ENCODE data around the gene DBNL. TPM values are rescaled to one million over a fixed set of nuclear protein-coding genes. Genes with fewer than 3 reads are reported as not detected.

DBNL gene
- total RNA-seq, 2 experiments from 2014 or later, result 175 to 176 TPM

DNA sequence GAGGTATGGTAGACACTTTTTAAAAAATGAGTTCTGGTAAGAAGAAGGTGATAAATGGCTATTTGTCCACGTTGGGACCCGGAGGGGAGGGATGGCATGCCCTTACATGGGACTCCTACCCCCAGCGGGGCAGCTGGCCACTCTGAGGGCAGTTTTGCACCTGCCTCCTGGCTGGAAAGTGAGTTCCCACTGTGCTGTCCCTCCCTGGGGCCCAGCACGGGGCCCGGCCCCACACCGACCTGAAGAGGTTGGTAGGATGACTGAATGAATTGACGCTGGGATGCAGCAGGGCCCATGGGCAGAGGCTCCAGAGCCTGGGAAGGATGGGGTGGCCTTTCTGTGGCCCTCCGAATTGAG lies 59.0 kb downstream of the DBNL start:
- H3K9me3 Mint-ChIP-seq, result no peaks in the 10 kb centered on the region
- peaks cover 4% of the 10 kb centered on the region for H3K4me1 Mint-ChIP-seq
- DNase-seq, result no peak
- CTCF ChIA-PET, result no interaction called here
- no peaks in the 10 kb centered on the region for H3K36me3 Mint-ChIP-seq (ENCODE audit: low read depth)
- no peak overlapping the region for H3K27ac Mint-ChIP-seq
- POLR2A ChIA-PET, result no interaction called here
- H3K4me3 Mint-ChIP-seq, result no peak overlapping the region
- peaks cover 33% of the 10 kb centered on the region for H3K27me3 Mint-ChIP-seq

DNA sequence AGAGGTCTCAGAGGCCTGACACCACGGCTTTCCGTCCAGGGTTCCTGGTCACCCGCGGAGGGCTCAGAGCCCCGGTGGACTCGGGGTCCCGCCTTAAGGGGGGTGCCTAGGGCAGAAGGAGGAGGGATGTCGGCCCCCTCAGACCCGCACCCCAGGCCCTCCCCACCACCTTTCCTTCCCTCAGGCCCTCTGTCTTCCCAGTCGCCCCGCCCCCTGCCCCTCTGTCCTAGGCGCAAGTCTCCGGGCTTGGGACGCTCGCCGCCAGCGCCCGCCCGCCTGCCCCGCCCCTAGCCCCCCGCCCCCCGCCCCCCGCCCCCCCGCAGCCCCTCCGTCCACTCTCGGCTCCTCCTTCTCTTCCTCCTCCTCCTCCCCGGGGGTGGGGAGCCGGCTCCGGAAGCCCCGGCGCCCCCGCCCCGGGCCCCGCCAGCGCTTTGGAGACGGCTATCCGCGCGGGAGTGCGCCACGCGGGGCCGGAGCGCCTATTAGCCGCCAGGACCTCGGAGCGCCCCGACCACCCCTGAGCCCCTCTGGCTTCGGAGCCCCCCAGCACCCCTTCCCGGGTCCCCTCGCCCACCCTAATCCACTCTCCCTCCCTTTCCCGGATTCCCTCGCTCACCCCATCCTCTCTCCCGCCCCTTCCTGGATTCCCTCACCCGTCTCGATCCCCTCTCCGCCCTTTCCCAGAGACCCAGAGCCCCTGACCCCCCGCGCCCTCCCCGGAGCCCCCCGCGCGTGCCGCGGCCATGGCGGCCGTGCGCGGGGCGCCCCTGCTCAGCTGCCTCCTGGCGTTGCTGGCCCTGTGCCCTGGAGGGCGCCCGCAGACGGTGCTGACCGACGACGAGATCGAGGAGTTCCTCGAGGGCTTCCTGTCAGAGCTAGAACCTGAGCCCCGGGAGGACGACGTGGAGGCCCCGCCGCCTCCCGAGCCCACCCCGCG lies 59.7 kb downstream of the DBNL start, which contains the start of gene AEBP1:
AEBP1 (plus strand) TSS at position 423 of the 937 bp plus-strand sequence; CDS start at position 744, 321 bp downstream.
- no peaks in the 10 kb centered on the region for H3K36me3 Mint-ChIP-seq (ENCODE audit: low read depth)
- peaks cover 33% of the 10 kb centered on the region for H3K27me3 Mint-ChIP-seq
- POLR2A ChIA-PET, result interaction anchor here (1.0 to 1.6 kb wide), 3 partner anchors 12 to 60 kb away, joined by 3 to 8 read pairs (median 3); partner anchors contain the start of genes DBNL and POLD2
- peaks cover 4% of the 10 kb centered on the region for H3K4me1 Mint-ChIP-seq
- no peak for DNase-seq
- H3K4me3 Mint-ChIP-seq, result no peak within 1 kb of the TSS
- CTCF ChIA-PET, result no interaction called here
- no peak within 1 kb of the TSS for H3K27ac Mint-ChIP-seq
- no peaks in the 10 kb centered on the region for H3K9me3 Mint-ChIP-seq

DNA sequence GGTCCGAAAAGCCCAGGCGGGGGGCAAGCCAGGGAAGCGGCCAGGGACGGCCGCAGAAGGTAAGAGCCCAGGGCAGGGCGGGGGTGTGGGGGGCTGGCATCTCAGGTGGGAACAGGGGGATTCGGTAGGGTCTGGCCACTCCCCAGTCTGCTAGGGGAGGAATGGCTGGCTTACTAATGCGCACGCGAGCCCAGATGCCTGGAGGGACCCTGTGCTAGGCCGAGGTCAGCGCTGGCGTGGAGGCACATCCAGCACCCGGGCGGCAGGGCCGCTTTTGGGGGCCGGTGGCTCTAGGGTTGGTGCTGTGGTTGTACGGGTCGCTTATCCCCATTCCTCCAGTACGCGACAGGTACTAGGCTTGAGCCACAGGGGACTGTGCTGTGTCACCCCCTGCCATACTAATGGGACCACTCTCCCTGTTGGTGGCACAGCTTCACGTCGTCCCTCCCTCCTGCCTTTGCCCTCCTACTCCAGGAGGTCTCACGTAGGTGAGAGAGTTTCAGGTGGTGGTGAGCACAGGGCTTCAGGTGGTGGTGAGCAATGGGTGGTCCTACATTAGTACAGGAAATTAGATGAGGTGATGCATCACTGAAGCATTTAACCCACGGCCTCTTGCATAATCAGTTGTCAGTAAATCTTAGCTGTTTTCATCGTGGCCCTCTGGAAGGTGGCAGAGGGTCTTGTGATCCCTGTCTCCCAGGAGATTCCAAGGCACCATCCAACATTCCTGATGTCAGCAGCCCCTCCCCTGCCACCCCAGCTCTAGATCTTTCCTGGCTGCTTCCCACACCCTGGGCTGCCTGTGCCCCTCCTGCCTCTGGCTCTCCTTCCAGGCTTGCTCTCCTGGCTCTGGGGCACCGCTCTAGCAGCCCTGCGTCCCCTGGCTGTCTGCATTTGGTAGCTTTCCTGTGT lies 60.6 kb downstream of the DBNL start:
- no peak for DNase-seq
- no peak overlapping the region for H3K27ac Mint-ChIP-seq
- CTCF ChIA-PET, result no interaction called here

DNA sequence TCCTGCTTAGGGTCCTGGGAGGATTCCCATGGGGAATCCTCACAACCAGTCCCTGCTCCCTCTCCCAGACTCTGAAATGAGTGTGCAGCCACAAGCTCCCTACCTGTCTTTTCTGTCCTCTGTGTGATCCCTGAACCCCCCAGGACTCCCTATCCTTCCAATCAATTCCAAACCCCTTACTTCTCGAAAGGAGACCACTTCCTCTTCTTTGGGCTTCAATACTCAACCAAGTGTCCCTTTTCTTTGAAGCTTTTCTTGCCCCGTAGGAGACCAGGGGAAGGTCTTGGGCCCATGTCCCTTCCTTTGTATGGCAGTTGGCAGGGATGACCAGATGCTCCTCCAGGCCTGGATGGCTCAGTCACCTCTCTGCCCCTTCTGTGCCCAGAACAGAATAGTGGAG lies 61.3 kb downstream of the DBNL start:
- ChIA-PET POLR2A (interaction anchor here (1.1 to 1.6 kb wide), 3 partner anchors 8 to 17 kb away, joined by 3 to 8 read pairs (median 3); partner anchors contain the start of gene POLD2), CTCF (no interaction called here)
- no peak for DNase-seq
- peaks cover 33% of the 10 kb centered on the region for H3K27me3 Mint-ChIP-seq
- H3K4me3 Mint-ChIP-seq, result no peak overlapping the region
- no peaks in the 10 kb centered on the region for H3K36me3 Mint-ChIP-seq (ENCODE audit: low read depth)
- H3K27ac Mint-ChIP-seq, result no peak overlapping the region
- H3K9me3 Mint-ChIP-seq, result no peaks in the 10 kb centered on the region
- peaks cover 4% of the 10 kb centered on the region for H3K4me1 Mint-ChIP-seq

More for the DNA sequence above, 60.6 kb downstream of the DBNL start:
- H3K4me3 Mint-ChIP-seq, result no peak overlapping the region
- H3K4me1 Mint-ChIP-seq, result peaks cover 4% of the 10 kb centered on the region
- peaks cover 33% of the 10 kb centered on the region for H3K27me3 Mint-ChIP-seq
- H3K36me3 Mint-ChIP-seq (ENCODE audit: low read depth), result no peaks in the 10 kb centered on the region
- POLR2A ChIA-PET, result interaction anchor here (1.0 to 1.6 kb wide), 4 partner anchors 8 to 61 kb away, joined by 3 to 8 read pairs (median 3); partner anchors contain the start of genes DBNL and POLD2
- H3K9me3 Mint-ChIP-seq, result no peaks in the 10 kb centered on the region

DNA sequence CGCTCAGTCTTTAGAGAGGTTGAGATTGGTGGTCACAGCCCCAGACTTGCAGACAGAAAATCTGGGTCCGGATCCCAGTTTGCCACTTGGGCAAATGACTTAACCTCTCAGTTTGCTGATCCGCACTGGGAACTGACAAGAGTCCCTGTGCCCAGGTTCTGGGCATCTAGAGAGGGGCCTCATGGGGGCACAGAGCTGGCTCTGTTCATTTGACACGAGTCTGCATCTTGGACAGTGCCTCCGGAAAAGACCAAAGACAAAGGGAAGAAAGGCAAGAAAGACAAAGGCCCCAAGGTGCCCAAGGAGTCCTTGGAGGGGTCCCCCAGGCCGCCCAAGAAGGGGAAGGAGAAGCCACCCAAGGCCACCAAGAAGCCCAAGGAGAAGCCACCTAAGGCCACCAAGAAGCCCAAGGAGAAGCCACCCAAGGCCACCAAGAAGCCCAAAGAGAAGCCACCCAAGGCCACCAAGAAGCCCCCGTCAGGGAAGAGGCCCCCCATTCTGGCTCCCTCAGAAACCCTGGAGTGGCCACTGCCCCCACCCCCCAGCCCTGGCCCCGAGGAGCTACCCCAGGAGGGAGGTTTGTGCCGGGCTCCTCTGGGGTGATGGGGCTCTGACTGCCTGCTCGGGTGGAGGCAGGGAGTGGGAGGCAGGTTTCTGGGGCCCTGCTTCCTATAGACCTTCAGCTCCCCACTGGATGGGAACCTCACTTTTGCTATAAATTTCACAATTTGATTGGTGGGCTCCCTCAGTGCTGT lies 62.0 kb downstream of the DBNL start:
- no peak overlapping the region for H3K4me3 Mint-ChIP-seq
- CTCF ChIA-PET, result interaction anchor here (0.9 kb wide), 1 partner anchor 16 kb away, joined by 3 read pairs; no protein-coding TSS in a partner anchor

DNA sequence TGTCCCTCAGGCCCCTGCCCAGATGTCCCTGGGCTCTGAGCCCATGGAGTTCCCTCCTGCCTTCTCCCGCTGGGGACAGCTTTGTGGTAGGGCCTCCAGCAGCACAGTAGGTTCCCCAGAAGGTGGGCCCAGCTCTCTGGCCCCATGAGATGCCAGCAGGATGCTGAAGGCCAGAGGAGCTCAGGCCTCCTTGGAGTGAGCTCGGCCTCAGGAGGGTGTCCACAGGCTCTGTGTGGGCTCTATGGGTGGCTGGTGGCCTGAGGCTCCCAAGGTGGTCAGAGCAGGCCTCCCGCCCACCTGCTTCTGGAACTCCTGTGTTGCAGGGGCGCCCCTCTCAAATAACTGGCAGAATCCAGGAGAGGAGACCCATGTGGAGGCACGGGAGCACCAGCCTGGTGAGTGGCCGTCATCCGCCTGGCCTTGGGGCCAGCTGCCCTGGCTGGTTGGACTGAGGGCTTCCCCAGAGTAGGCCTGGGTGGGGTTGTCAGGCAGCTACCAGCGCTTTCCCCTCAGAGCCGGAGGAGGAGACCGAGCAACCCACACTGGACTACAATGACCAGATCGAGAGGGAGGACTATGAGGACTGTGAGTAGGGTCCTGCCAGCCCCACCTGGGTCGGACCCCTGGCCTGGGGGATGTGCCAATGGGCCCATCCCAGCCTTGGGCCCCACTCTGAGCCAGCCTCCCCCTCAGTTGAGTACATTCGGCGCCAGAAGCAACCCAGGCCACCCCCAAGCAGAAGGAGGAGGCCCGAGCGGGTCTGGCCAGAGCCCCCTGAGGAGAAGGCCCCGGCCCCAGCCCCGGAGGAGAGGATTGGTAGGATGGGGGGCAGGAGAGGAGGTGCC lies 62.8 kb downstream of the DBNL start:
- Mint-ChIP-seq H3K36me3 (ENCODE audit: low read depth) (no peaks in the 10 kb centered on the region), H3K4me3 (no peak overlapping the region), H3K27ac (no peak overlapping the region), H3K27me3 (peaks cover 30% of the 10 kb centered on the region), H3K4me1 (peaks cover 4% of the 10 kb centered on the region), H3K9me3 (no peaks in the 10 kb centered on the region)
- ChIA-PET POLR2A (interaction anchor here (0.7 kb wide), 1 partner anchor 8 kb away, joined by 3 read pairs; no protein-coding TSS in a partner anchor), CTCF (interaction anchor here (0.9 kb wide), 1 partner anchor 15 kb away, joined by 3 read pairs; no protein-coding TSS in a partner anchor)
- no peak for DNase-seq

More for the DNA sequence above, 62.0 kb downstream of the DBNL start:
- no peak overlapping the region for H3K27ac Mint-ChIP-seq
- peaks cover 4% of the 10 kb centered on the region for H3K4me1 Mint-ChIP-seq
- POLR2A ChIA-PET, result interaction anchor here (0.7 kb wide), 1 partner anchor 9 kb away, joined by 3 read pairs; no protein-coding TSS in a partner anchor
- peaks cover 33% of the 10 kb centered on the region for H3K27me3 Mint-ChIP-seq
- no peak for DNase-seq
- H3K9me3 Mint-ChIP-seq, result no peaks in the 10 kb centered on the region
- H3K36me3 Mint-ChIP-seq (ENCODE audit: low read depth), result no peaks in the 10 kb centered on the region

DNA sequence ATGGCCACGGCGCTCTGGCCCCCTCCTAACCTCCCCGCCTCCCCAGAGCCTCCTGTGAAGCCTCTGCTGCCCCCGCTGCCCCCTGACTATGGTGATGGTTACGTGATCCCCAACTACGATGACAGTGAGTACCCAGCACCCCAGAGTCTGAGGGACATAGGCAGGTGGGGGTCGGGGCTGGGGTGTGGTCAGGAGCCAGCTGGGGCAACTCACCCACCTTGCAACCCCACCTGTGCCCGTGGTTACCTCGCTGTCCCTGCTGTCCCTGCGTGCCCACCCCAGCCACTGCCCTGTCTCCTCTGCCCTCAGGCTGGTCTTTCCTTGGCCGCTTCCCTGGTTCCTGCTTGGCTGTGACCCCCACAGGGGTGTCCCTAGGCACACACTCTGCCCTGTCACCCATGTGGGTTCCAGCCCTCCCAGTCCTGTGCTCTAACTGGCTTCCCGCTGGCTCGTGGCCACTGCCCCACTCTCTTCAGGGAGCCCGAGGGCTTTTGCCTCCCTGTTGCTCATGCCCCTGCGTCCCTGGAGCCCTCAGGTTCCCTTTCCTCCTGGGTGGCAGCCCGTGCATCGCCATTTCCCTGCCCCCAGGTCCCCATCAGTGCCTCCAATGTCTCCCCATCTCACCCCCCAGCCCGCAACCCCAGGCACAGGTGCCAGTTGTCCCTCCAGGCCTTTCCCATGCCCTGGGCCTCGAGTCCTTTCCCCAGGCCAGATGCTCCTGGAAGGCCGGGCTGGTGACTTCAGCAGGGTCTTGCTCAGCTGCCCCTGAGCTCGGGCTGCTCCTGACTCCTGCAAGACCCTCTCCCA lies 63.7 kb downstream of the DBNL start:
- Mint-ChIP-seq H3K4me3 (no peak overlapping the region), H3K27me3 (peaks cover 22% of the 10 kb centered on the region), H3K27ac (no peak overlapping the region), H3K36me3 (ENCODE audit: low read depth) (no peaks in the 10 kb centered on the region), H3K9me3 (no peaks in the 10 kb centered on the region), H3K4me1 (peaks cover 4% of the 10 kb centered on the region)
- DNase-seq, result no peak
- ChIA-PET CTCF (no interaction called here), POLR2A (no interaction called here)

DNA sequence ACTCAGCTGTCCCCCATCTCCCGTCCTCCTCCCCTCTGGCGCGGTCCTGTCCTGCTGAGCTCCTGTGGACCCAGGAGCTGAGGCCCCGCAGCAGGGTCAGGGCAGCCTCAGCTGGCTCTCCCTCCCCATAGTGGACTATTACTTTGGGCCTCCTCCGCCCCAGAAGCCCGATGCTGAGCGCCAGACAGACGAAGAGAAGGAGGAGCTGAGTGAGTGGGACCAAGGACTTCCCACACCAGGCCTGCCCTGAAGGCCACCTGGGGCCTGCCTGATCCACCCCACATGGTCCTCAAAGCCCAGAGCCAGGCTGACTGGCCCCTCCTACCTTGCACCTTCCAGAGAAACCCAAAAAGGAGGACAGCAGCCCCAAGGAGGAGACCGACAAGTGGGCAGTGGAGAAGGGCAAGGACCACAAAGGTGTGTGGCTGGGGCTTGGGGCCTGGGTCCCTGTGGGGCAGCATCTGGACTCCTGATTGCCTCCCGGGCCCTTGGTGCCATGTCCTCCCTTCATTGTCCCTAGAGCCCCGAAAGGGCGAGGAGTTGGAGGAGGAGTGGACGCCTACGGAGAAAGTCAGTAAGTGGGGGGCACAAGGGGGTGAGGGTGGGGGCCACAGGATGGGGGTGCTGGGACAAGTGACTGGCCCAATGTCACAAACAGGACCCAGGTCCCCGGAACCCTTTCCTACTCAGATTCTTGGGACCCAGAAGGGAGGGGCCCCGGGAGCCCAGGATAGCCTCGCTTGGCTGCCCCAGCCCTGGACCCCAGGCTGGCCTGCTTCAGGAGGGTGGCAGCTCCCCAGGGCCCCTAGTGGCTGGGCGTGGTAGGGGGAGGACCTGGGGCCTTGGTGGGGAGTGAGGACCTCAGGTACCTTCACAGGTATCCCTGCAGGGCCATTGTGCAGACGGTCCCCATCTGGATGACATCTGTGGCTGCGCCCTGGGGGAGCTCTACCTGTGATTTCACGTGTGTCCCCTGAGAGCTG lies 64.6 kb downstream of the DBNL start:
- no peak overlapping the region for H3K4me3 Mint-ChIP-seq
- peaks cover 4% of the 10 kb centered on the region for H3K36me3 Mint-ChIP-seq (ENCODE audit: low read depth)
- peaks cover 16% of the 10 kb centered on the region for H3K27me3 Mint-ChIP-seq
- ChIA-PET CTCF (interaction anchor here (1.0 kb wide), 1 partner anchor 11 kb away, joined by 4 read pairs; no protein-coding TSS in a partner anchor), POLR2A (interaction anchor here (1.2 kb wide), 1 partner anchor 15 kb away, joined by 3 read pairs; no protein-coding TSS in a partner anchor)
- H3K9me3 Mint-ChIP-seq, result no peaks in the 10 kb centered on the region
- H3K4me1 Mint-ChIP-seq, result peaks cover 2% of the 10 kb centered on the region
- no peak overlapping the region for H3K27ac Mint-ChIP-seq
- DNase-seq, result no peak

DNA sequence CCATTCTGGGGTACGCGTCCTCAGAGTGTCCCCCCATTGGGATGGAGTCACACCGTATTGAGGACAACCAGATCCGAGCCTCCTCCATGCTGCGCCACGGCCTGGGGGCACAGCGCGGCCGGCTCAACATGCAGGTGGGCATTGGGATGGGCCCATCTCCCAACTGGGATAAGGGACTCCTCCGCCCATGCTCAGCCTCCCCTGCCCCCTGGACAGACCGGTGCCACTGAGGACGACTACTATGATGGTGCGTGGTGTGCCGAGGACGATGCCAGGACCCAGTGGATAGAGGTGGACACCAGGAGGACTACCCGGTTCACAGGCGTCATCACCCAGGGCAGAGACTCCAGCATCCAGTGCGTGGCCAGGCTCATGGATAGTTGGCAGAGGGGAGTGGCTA lies 65.5 kb downstream of the DBNL start:
- H3K4me1 Mint-ChIP-seq, result peaks cover 2% of the 10 kb centered on the region
- H3K4me3 Mint-ChIP-seq, result no peak overlapping the region
- no peak for DNase-seq
- H3K36me3 Mint-ChIP-seq (ENCODE audit: low read depth), result peaks cover 4% of the 10 kb centered on the region
- ChIA-PET CTCF (interaction anchor here (1.0 kb wide), 1 partner anchor 12 kb away, joined by 4 read pairs; no protein-coding TSS in a partner anchor), POLR2A (interaction anchor here (1.2 to 1.3 kb wide), 2 partner anchors 12 to 16 kb away, joined by 3 to 4 read pairs; no protein-coding TSS in a partner anchor)
- H3K27me3 Mint-ChIP-seq, result peaks cover 14% of the 10 kb centered on the region
- no peak overlapping the region for H3K27ac Mint-ChIP-seq
- H3K9me3 Mint-ChIP-seq, result no peaks in the 10 kb centered on the region
